Naive B cell (primary cell): Measurements from ENCODE around the gene HOXC10. TPM values are rescaled to one million over a fixed set of nuclear protein-coding genes. Genes with fewer than 3 reads are reported as not detected.
A peak's percentile ranks its signal among the peaks of the same experiment; 100 is the strongest.

Experiments
- ATAC-seq, 2 donors: fragments of 150-1000 bp; cut with Tn5 transposase; 2 replicates each; pipeline ENCODE4 v1.10.0; 2021; ENCODE audit warnings: low read depth in 2 of 2, mild to moderate bottlenecking in 2 of 2, moderate library complexity in 2 of 2
- DNase-seq: peaks from one replicate; pipeline ENCODE4 v3.0.0; 2022
- H3K27ac Mint-ChIP-seq, 6 donors: one replicate each; pipeline ENCODE4 v1.8.0; 2020 to 2022; ENCODE audit warnings: mild to moderate bottlenecking in 6 of 6, mixed read lengths in 6 of 6, moderate library complexity in 5 of 6, inconsistent platforms in 2 of 6
- H3K27me3 Mint-ChIP-seq, 3 donors: one replicate each; pipeline ENCODE4 v1.8.0; 2021 to 2022; ENCODE audit warnings: mixed read lengths in 3 of 3, mild to moderate bottlenecking in 1 of 3
- H3K36me3 Mint-ChIP-seq, 2 donors: one replicate each; pipeline ENCODE4 v1.8.0; 2020 to 2022; ENCODE audit warnings: mixed read lengths in 2 of 2, inconsistent platforms in 1 of 2, mild to moderate bottlenecking in 1 of 2
- H3K4me1 Mint-ChIP-seq, 3 donors: one replicate each; pipeline ENCODE4 v1.8.0; 2020 to 2022; ENCODE audit warnings: mixed read lengths in 3 of 3, inconsistent platforms in 1 of 3, mild to moderate bottlenecking in 1 of 3, moderate library complexity in 1 of 3
- H3K4me3 Mint-ChIP-seq, 8 donors: one replicate each; pipeline ENCODE4 v1.8.0; 2020 to 2022; ENCODE audit warnings: mild to moderate bottlenecking in 8 of 8, mixed read lengths in 8 of 8, moderate library complexity in 8 of 8, inconsistent platforms in 2 of 8
- H3K9me3 Mint-ChIP-seq, 7 donors: one replicate each; pipeline ENCODE4 v1.8.0; 2020 to 2022; ENCODE audit warnings: mixed read lengths in 7 of 7, mild to moderate bottlenecking in 5 of 7, inconsistent platforms in 2 of 7, moderate library complexity in 1 of 7
- polyA plus RNA-seq, 6 donors: library from polyadenylated mRNA; unstranded; fragments of 300-500 nt; fragmentation: Illumina TruSeq; gene quantifications; one replicate each; pipeline ENCODE4 v1.2.3, GENCODE V29; 2021; ENCODE audit warnings: low read depth in 6 of 6

Gene HOXC10
- polyA plus RNA-seq, 6 donors from 2014 or later, result not detected

- no peak for DNase-seq
- peak overlapping the region in 2 of 6 donors; percentile 26 to 78 for H3K27ac Mint-ChIP-seq
- ATAC-seq, result no peak
- no peaks in the 10 kb centered on the region for H3K36me3 Mint-ChIP-seq
- H3K4me3 Mint-ChIP-seq, result peak overlapping the region in 5 of 8 donors; percentile 12 to 73 (median 47)
- peaks cover 34 to 52% (median 48%) of the 10 kb centered on the region in 3 donors for H3K4me1 Mint-ChIP-seq
- peaks cover 80 to 97% (median 93%) of the 10 kb centered on the region in 3 donors for H3K27me3 Mint-ChIP-seq
- H3K9me3 Mint-ChIP-seq, result peaks cover 0 to 6% (median 2%) of the 10 kb centered on the region in 7 donors
These were observed 25.4 kb downstream of the HOXC10 start for GRCh38 chr12:54010053-54010971.

GRCh38 chr12:54010972-54011664 lies 26.2 kb downstream of the HOXC10 start:
- H3K27ac Mint-ChIP-seq, result peak overlapping the region in 3 of 6 donors; percentile 74 to 86 (median 78)
- H3K4me1 Mint-ChIP-seq, result peaks cover 29 to 45% (median 40%) of the 10 kb centered on the region in 3 donors
- DNase-seq, result no peak
- peaks cover 0 to 9% (median 2%) of the 10 kb centered on the region in 7 donors for H3K9me3 Mint-ChIP-seq
- H3K36me3 Mint-ChIP-seq, result no peaks in the 10 kb centered on the region
- peaks cover 77 to 94% (median 88%) of the 10 kb centered on the region in 3 donors for H3K27me3 Mint-ChIP-seq
- no peak for ATAC-seq
- H3K4me3 Mint-ChIP-seq, result peak overlapping the region in 5 of 8 donors; percentile 7 to 46 (median 32)

DNA sequence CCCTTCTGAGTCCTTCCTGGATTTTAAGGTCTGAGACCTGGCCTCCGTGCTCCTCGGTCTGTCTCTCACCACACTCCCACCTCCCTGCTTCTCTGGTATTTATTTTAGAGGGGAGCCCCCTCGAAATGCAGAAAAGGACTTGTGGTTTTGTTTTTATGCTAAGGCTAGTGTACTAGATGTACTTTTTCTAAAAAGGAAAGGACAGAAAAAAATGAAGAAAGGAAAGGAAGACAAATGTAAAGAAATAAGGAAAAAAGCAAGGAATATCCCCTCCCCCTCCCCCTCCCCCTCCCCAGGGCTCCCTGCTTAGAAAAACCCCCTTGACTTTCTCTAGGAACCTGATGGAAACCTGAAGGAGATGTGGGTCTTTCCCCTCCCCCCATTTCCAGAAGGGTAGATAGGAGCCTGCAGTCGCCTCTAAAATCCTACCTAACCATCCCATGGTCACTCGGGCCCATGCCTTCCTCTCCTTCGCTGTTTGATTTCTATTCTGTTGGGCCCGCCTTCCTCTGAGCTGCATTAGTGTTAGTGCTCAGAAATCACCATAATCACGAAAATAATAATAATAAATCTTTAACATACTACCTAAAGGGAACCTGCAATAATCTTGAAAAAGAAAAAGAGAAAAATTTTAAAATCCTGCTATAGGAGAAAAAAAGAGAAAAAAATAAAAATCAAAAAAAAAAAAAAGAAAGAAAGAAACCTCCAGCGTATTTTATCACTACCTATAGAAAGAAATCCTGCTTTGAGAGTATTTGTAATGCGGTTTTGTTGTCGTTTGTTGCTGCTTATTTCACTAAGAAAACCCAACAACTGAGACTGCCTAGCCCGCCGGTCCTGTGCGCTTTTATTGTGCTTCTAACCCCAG lies 27.0 kb downstream of the HOXC10 start:
- Mint-ChIP-seq H3K9me3 (peaks cover 0 to 10% (median 2%) of the 10 kb centered on the region in 7 donors), H3K4me1 (peaks cover 25 to 38% (median 36%) of the 10 kb centered on the region in 3 donors), H3K36me3 (no peaks in the 10 kb centered on the region), H3K4me3 (peak overlapping the region in 2 of 8 donors; percentile 32 to 46), H3K27ac (peak overlapping the region in 3 of 6 donors; percentile 44 to 86 (median 74)), H3K27me3 (peaks cover 75 to 87% (median 82%) of the 10 kb centered on the region in 3 donors)
- no peak for ATAC-seq
- no peak for DNase-seq

GRCh38 chr12:54012631-54013409 lies 27.9 kb downstream of the HOXC10 start:
- DNase-seq, result no peak
- Mint-ChIP-seq H3K27me3 (peaks cover 74 to 87% (median 82%) of the 10 kb centered on the region in 3 donors), H3K27ac (peak overlapping the region in 2 of 6 donors; percentile 78 to 82), H3K4me3 (peak overlapping the region in 2 of 8 donors; percentile 11 to 59), H3K4me1 (peaks cover 34 to 45% (median 41%) of the 10 kb centered on the region in 3 donors), H3K36me3 (no peaks in the 10 kb centered on the region), H3K9me3 (peaks cover 0 to 12% (median 2%) of the 10 kb centered on the region in 7 donors)
- no peak for ATAC-seq

GRCh38 chr12:54014377-54015017 lies 29.6 kb downstream of the HOXC10 start:
- H3K27me3 Mint-ChIP-seq, result peaks cover 65 to 84% (median 83%) of the 10 kb centered on the region in 3 donors
- peaks cover 0 to 12% (median 2%) of the 10 kb centered on the region in 7 donors for H3K9me3 Mint-ChIP-seq
- H3K27ac Mint-ChIP-seq, result peak overlapping the region in 3 of 6 donors; percentile 47 to 91 (median 91)
- no peak for DNase-seq
- no peak for ATAC-seq
- no peaks in the 10 kb centered on the region for H3K36me3 Mint-ChIP-seq
- peaks cover 36 to 48% (median 38%) of the 10 kb centered on the region in 3 donors for H3K4me1 Mint-ChIP-seq
- peak overlapping the region in 5 of 8 donors; percentile 36 to 79 (median 60) for H3K4me3 Mint-ChIP-seq

- ATAC-seq, result no peak
- H3K9me3 Mint-ChIP-seq, result peaks cover 0 to 13% (median 3%) of the 10 kb centered on the region in 7 donors
- no peaks in the 10 kb centered on the region for H3K36me3 Mint-ChIP-seq
- H3K27ac Mint-ChIP-seq, result peak overlapping the region in 4 of 6 donors; percentile 47 to 91 (median 84)
- peaks cover 34 to 49% (median 35%) of the 10 kb centered on the region in 3 donors for H3K4me1 Mint-ChIP-seq
- H3K4me3 Mint-ChIP-seq, result peak overlapping the region in 4 of 8 donors; percentile 36 to 79 (median 52)
- H3K27me3 Mint-ChIP-seq, result peaks cover 71 to 84% (median 83%) of the 10 kb centered on the region in 3 donors
- DNase-seq, result no peak
These were observed 30.3 kb downstream of the HOXC10 start for GRCh38 chr12:54015018-54015931.

- H3K27ac Mint-ChIP-seq, result peak overlapping the region in 2 of 6 donors; percentile 48 to 70
- no peak for DNase-seq
- H3K4me3 Mint-ChIP-seq, result peak overlapping the region in 1 of 8 donors; percentile 32
- H3K9me3 Mint-ChIP-seq, result peaks cover 0 to 13% (median 3%) of the 10 kb centered on the region in 7 donors
- no peaks in the 10 kb centered on the region for H3K36me3 Mint-ChIP-seq
- no peak for ATAC-seq
- H3K27me3 Mint-ChIP-seq, result peaks cover 67 to 83% (median 82%) of the 10 kb centered on the region in 3 donors
- H3K4me1 Mint-ChIP-seq, result peaks cover 29 to 46% (median 33%) of the 10 kb centered on the region in 3 donors
These were observed 31.1 kb downstream of the HOXC10 start for GRCh38 chr12:54016051-54016450.

GRCh38 chr12:54016478-54016964 lies 31.6 kb downstream of the HOXC10 start:
- peak overlapping the region in 1 of 6 donors; percentile 70 for H3K27ac Mint-ChIP-seq
- ATAC-seq (no peak), DNase-seq (no peak)
- H3K4me1 Mint-ChIP-seq, result peaks cover 24 to 41% (median 28%) of the 10 kb centered on the region in 3 donors
- no peak overlapping the region for H3K4me3 Mint-ChIP-seq
- H3K9me3 Mint-ChIP-seq, result peaks cover 0 to 13% (median 3%) of the 10 kb centered on the region in 7 donors
- peaks cover 67 to 83% (median 82%) of the 10 kb centered on the region in 3 donors for H3K27me3 Mint-ChIP-seq
- H3K36me3 Mint-ChIP-seq, result no peaks in the 10 kb centered on the region

DNA sequence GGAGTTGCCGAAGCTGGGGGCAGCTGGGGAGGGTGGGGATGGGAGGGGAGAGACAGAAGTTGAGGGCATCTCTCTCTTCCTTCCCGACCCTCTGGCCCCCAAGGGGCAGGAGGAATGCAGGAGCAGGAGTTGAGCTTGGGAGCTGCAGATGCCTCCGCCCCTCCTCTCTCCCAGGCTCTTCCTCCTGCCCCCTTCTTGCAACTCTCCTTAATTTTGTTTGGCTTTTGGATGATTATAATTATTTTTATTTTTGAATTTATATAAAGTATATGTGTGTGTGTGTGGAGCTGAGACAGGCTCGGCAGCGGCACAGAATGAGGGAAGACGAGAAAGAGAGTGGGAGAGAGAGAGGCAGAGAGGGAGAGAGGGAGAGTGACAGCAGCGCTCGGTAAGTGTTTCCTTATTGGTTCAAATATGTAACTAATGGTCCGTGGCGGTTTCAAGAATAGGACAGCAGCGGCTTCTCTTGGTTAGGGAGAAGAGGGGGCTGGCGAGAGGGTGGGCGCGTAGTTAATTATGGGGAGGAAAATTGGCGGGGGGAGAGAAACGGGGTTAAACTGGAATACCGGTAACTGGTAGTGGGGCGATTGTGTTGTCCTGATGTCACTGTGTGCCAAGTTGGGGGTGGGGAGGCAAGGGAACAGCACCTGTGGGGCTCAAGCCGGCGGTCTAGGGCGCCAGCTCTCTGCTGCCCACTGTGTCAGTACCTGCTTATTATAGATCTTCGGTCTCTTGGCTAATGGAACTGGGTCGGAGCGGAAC lies 32.3 kb downstream of the HOXC10 start:
- Mint-ChIP-seq H3K27ac (peak overlapping the region in 3 of 6 donors; percentile 53 to 88 (median 81)), H3K36me3 (no peaks in the 10 kb centered on the region), H3K9me3 (peaks cover 0 to 13% (median 3%) of the 10 kb centered on the region in 7 donors), H3K4me1 (peaks cover 22 to 36% (median 25%) of the 10 kb centered on the region in 3 donors), H3K4me3 (peak overlapping the region; percentile 61 to 94 (median 86)), H3K27me3 (peaks cover 68 to 83% (median 82%) of the 10 kb centered on the region in 3 donors)
- DNase-seq (no peak), ATAC-seq (peak; percentile 24 to 29)
